Liver (tissue), 9 donors: ENCODE results near the gene PRRG1. TPM values are rescaled to one million over a fixed set of nuclear protein-coding genes. Genes with fewer than 3 reads are reported as not detected.

ENCODE experiments used
- DNase-seq: peaks from one replicate; pipeline ENCODE4 v3.0.0-alpha.2; 2017; ENCODE audit warnings: low spot score
- H3K27ac ChIP-seq, 2 donors: one replicate each; pipeline ENCODE4 v1.7.0; 2013; ENCODE audit warnings: inconsistent platforms in 2 of 2, low read length in 2 of 2, control low read depth in 1 of 2, low read depth in 1 of 2, mild to moderate bottlenecking in 1 of 2
- H3K27me3 ChIP-seq, 4 donors: one replicate each; pipeline versions ENCODE4 v1.6.1 to v1.7.0; 2013; ENCODE audit warnings: low read length in 3 of 4, inconsistent platforms in 1 of 4, mild to moderate bottlenecking in 1 of 4, moderate library complexity in 1 of 4; ENCODE audit not compliant: control insufficient read depth in 4 of 4, insufficient read depth in 4 of 4
- H3K36me3 ChIP-seq, 4 donors: one replicate each; pipeline versions ENCODE4 v1.6.1 to v1.7.0; 2013; ENCODE audit warnings: low read length in 3 of 4, mild to moderate bottlenecking in 3 of 4, low read depth in 1 of 4, moderate library complexity in 1 of 4; ENCODE audit not compliant: control insufficient read depth in 4 of 4, insufficient read depth in 3 of 4
- H3K4me1 ChIP-seq, 4 donors: one replicate each; pipeline versions ENCODE4 v1.6.1 to v1.7.0; 2013; ENCODE audit warnings: low read length in 3 of 4, mild to moderate bottlenecking in 3 of 4, moderate library complexity in 1 of 4; ENCODE audit not compliant: control insufficient read depth in 4 of 4, insufficient read depth in 4 of 4
- H3K4me3 ChIP-seq, 3 donors: one replicate each; pipeline versions ENCODE4 v1.6.1 to v1.7.0; 2013; ENCODE audit warnings: low read length in 3 of 3, control low read depth in 1 of 3, low read depth in 1 of 3, mild to moderate bottlenecking in 1 of 3
- H3K9ac ChIP-seq, 2 donors: one replicate each; pipeline ENCODE4 v1.7.0; 2013; ENCODE audit warnings: low read length in 2 of 2, mild to moderate bottlenecking in 2 of 2, moderate library complexity in 2 of 2, control low read depth in 1 of 2, low read depth in 1 of 2
- H3K9me3 ChIP-seq, 4 donors: one replicate each; pipeline versions ENCODE4 v1.6.1 to v1.7.0; 2013; ENCODE audit warnings: low read length in 3 of 4; ENCODE audit not compliant: control insufficient read depth in 4 of 4
- CTCF ChIP-seq: fragments of 150-350 bp; IDR thresholded peaks from 2 replicates; pipeline ENCODE4 v1.5.1; 2017; ENCODE audit warnings: improper control_type of control experiment, low read depth, low read length; ENCODE audit not compliant: missing input control
- EGR1 ChIP-seq, 2 donors: IDR thresholded peaks; 2 replicates each; pipeline ENCODE4 v1.6.1; 2016 to 2018; ENCODE audit warnings: antibody characterized with exemption in 2 of 2, low read depth in 2 of 2
- FOXA1 ChIP-seq: IDR thresholded peaks from 2 replicates; pipeline ENCODE4 v1.6.1; 2016; ENCODE audit warnings: antibody characterized with exemption
- FOXA2 ChIP-seq: IDR thresholded peaks from 2 replicates; pipeline ENCODE4 v1.6.1; 2016; ENCODE audit warnings: antibody characterized with exemption
- GABPA ChIP-seq, 2 donors: IDR thresholded peaks in 1 of 2; conservative IDR thresholded peaks in 1 of 2; 2 replicates each; pipeline ENCODE4 v1.6.1; 2016; ENCODE audit warnings: antibody characterized with exemption in 2 of 2, mild to moderate bottlenecking in 1 of 2, moderate library complexity in 1 of 2
- HNF4A ChIP-seq, 2 donors: conservative IDR thresholded peaks; 2 replicates each; pipeline ENCODE4 v1.6.1; 2016; ENCODE audit warnings: antibody characterized with exemption in 2 of 2, mild to moderate bottlenecking in 2 of 2
- HNF4G ChIP-seq: IDR thresholded peaks from 2 replicates; pipeline ENCODE4 v1.6.1; 2016; ENCODE audit warnings: antibody characterized with exemption
- JUND ChIP-seq, 2 donors: IDR thresholded peaks; 2 replicates each; pipeline ENCODE4 v1.6.1; 2016; ENCODE audit warnings: antibody characterized with exemption in 2 of 2
- MAX ChIP-seq: IDR thresholded peaks from 2 replicates; pipeline ENCODE4 v1.6.1; 2016; ENCODE audit warnings: antibody characterized with exemption
- NR2F2 ChIP-seq: IDR thresholded peaks from 2 replicates; pipeline ENCODE4 v1.6.1; 2016; ENCODE audit warnings: antibody characterized with exemption
- RAD21 ChIP-seq, 2 donors: IDR thresholded peaks; 2 replicates each; pipeline ENCODE4 v1.6.1; 2016; ENCODE audit warnings: antibody characterized with exemption in 2 of 2, mild to moderate bottlenecking in 2 of 2
- REST ChIP-seq: IDR thresholded peaks from 2 replicates; pipeline ENCODE4 v1.6.1; 2016; ENCODE audit warnings: antibody characterized with exemption, mild to moderate bottlenecking
- RXRA ChIP-seq, 2 donors: IDR thresholded peaks; 2 replicates each; pipeline ENCODE4 v1.6.1; 2017 to 2018; ENCODE audit warnings: antibody characterized with exemption in 2 of 2, mild to moderate bottlenecking in 1 of 2
- SP1 ChIP-seq: IDR thresholded peaks from 2 replicates; pipeline ENCODE4 v1.6.1; 2018; ENCODE audit warnings: antibody characterized with exemption, mild to moderate bottlenecking
- TAF1 ChIP-seq: conservative IDR thresholded peaks from 2 replicates; pipeline ENCODE4 v1.6.1; 2016; ENCODE audit warnings: antibody characterized with exemption, mild to moderate bottlenecking
- YY1 ChIP-seq: IDR thresholded peaks from 2 replicates; pipeline ENCODE4 v1.6.1; 2016; ENCODE audit warnings: antibody characterized with exemption, mild to moderate bottlenecking
- WGBS: extraction: QIAGEN DNeasy Blood & Tissue Kit; methylation state at CpG from one replicate; pipeline ENCODE4 v1.1.7; 2013; 5-methylcytosine and 5-hydroxymethylcytosine counted together
- polyA plus RNA-seq, 2 donors: library from polyadenylated mRNA; stranded (reverse) in 1 of 2; unstranded in 1 of 2; fragments of 200-250 nt in 1 of 2; fragments of >200 nt in 1 of 2; fragmentation: Nextera tagmentation in 1 of 2; extraction: Ambion mirVana in 1 of 2; gene quantifications; one replicate each; pipeline versions ENCODE4 v1.2.1 to v1.2.3, GENCODE V29; 2013 to 2015
- total RNA-seq, 2 donors: library from RNA; depleted of rRNA; stranded (reverse); fragments of >200 nt; gene quantifications; one replicate each; pipeline ENCODE4 v1.2.3, GENCODE V29; 2014
- TF ChIP-seq, protein P1 (sequence below): IDR thresholded peaks from 2 replicates; pipeline ENCODE4 v1.6.1; 2016; ENCODE audit warnings: antibody characterized with exemption
- TF ChIP-seq, protein P2 (sequence below): IDR thresholded peaks from 2 replicates; pipeline ENCODE4 v1.6.1; 2016; ENCODE audit warnings: antibody characterized with exemption
- donor health status: healthy.
- donor health status: healthy.
- donor health status: healthy.
- donor health status: healthy.
- donor health status: healthy.

Gene PRRG1
- total RNA-seq (1 to 10 TPM; 1.2 to 6.6 TPM), polyA plus RNA-seq (1 to 10 TPM; 1.7 to 1.8 TPM)

DNA sequence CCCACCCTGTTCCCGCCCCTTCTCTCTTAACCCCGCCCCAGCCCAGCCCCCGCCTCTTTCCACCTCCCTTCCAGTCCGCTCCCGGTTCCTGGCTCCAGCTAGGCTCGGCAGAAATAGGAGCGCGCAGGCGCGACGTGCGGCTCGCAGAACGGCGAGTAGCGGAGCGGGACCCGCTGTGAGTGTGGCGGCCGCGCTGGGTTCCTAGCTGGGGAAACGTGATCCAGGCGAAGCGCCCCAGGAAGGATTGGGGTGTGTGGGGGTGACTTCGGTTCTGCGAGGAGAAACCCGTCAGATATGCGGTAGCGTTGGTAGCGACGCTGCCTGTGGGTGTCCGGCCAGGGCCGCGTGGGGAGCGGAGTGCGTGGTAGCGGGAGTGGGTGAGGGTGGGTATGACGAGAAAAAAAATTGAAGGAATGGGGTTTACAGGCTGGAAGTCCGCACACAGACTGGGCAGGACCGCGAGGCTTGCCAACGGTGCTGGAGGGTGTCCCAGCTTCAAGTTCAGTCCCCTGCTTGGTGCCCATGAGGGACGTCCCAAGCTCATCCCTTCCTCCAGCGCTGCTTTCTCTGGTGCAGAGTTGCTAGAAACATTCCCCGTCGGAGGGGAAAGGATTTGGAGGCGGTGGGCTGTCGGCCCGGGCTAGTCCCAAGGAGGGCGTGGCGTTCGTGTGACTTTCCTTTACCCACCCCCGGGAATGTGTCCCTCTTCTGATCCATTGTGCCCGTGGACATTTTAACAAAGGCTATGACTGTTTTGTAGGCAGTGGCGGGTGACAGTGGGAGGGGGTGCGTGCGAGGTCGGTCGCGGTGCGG is at the start of gene PRRG1:
Gene PRRG1, plus strand, starts transcription at position 144 of the 813 bp plus-strand sequence. CDS start 56,886 bp downstream, outside the sequence.
- H3K4me3 ChIP-seq, result peak within 1 kb of the TSS; percentile 70 to 71 (median 71)
- peak; percentile 68 for DNase-seq
- peaks cover 0 to 17% (median 4%) of the 10 kb centered on the region in 4 donors for H3K4me1 ChIP-seq
- 1% methylated on average over 61 of the region's 61 CpGs for WGBS
- no peaks in the 10 kb centered on the region for H3K9me3 ChIP-seq
- H3K27me3 ChIP-seq, result no peaks in the 10 kb centered on the region
- H3K9ac ChIP-seq, result peak within 1 kb of the TSS; percentile 66 to 80
- H3K36me3 ChIP-seq, result no peaks in the 10 kb centered on the region
- H3K27ac ChIP-seq, result peak within 1 kb of the TSS; percentile 84 to 91
- peak; percentile 22 for TF ChIP-seq TAF1
- no peak for TF ChIP-seq CTCF
- TF ChIP-seq MAX, result peak; percentile 27

DNA sequence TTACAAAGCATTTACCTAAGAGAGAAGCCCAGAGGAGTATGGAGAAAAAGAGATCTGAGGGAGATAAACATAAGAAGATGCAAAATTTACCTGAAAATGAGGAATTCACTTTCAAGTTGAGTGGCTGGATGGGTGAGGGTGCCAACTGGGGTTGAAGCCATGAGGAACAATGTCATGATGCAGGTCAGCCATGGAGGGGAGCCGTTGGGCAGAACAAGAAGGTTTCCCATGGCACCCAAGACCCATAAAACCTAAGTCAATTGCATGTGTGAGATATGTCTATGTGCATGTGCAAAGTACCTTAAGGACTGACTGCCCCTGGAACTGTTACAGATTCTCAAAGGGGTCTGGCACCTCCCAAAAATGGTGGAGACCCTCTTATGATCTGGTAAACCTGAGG is 46.6 kb upstream of the PRRG1 start:
- no peak for DNase-seq
- TF ChIP-seq REST (no peak), NR2F2 (no peak), TAF1 (no peak), JUND (IDR thresholded peaks at IDR 0.05) (no peak), FOXA2 (no peak), HNF4G (no peak), RXRA (IDR thresholded peaks at IDR 0.05) (no peak), FOXA1 (no peak), GABPA (IDR thresholded peaks at IDR 0.05 in 1 of 2, conservative IDR thresholded peaks at IDR 0.05 in 1 of 2) (no peak), CTCF (peak; percentile 52), SP1 (no peak), EGR1 (IDR thresholded peaks at IDR 0.05; ENCODE audit: low read depth in 2 of 2) (no peak), HNF4A (conservative IDR thresholded peaks at IDR 0.05) (no peak), RAD21 (IDR thresholded peaks at IDR 0.05) (peak; percentile 80 to 87), YY1 (no peak), MAX (no peak)
- TF ChIP-seq, protein P1, sequence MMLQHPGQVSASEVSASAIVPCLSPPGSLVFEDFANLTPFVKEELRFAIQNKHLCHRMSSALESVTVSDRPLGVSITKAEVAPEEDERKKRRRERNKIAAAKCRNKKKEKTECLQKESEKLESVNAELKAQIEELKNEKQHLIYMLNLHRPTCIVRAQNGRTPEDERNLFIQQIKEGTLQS, result no peak
- TF ChIP-seq, protein P2, sequence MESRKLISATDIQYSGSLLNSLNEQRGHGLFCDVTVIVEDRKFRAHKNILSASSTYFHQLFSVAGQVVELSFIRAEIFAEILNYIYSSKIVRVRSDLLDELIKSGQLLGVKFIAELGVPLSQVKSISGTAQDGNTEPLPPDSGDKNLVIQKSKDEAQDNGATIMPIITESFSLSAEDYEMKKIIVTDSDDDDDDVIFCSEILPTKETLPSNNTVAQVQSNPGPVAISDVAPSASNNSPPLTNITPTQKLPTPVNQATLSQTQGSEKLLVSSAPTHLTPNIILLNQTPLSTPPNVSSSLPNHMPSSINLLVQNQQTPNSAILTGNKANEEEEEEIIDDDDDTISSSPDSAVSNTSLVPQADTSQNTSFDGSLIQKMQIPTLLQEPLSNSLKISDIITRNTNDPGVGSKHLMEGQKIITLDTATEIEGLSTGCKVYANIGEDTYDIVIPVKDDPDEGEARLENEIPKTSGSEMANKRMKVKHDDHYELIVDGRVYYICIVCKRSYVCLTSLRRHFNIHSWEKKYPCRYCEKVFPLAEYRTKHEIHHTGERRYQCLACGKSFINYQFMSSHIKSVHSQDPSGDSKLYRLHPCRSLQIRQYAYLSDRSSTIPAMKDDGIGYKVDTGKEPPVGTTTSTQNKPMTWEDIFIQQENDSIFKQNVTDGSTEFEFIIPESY, result no peak
- Histone ChIP-seq H3K27ac (no peak overlapping the region), H3K9me3 (no peaks in the 10 kb centered on the region), H3K9ac (no peak overlapping the region), H3K36me3 (no peaks in the 10 kb centered on the region), H3K4me3 (no peak overlapping the region), H3K27me3 (no peaks in the 10 kb centered on the region), H3K4me1 (no peaks in the 10 kb centered on the region)
- 24% methylated on average over 1 of the region's 1 CpG for WGBS
